HG03354 (cell line): ENCODE measurements around the gene MYBPC3.
"Not testable (repeated sequence)": the region's sequence is repeated elsewhere in the genome, so short reads cannot be mapped to it uniquely, and the experiment has no call there.

Experiments
- ATAC-seq: cut with Tn5 transposase; IDR thresholded peaks from one replicate; pipeline ENCODE4 v1.9.1; 2021; ENCODE audit warnings: mild to moderate bottlenecking; ENCODE audit not compliant: unreplicated experiment, poor library complexity, severe bottlenecking

MYBPC3 gene

GRCh38 chr11:47342036-47342803 is 10.3 kb downstream of the MYBPC3 start:
- ATAC-seq: no peak

- ATAC-seq: no peak
These were observed 11.3 kb downstream of the MYBPC3 start for GRCh38 chr11:47340980-47341775.

- no peak for ATAC-seq
These were observed 12.5 kb downstream of the MYBPC3 start for GRCh38 chr11:47340010-47340409.

- no peak for ATAC-seq
These were observed 13.9 kb downstream of the MYBPC3 start for GRCh38 chr11:47338396-47339241.

- ATAC-seq: no peak
These were observed 15.1 kb downstream of the MYBPC3 start for GRCh38 chr11:47337229-47337924.

- no peak for ATAC-seq
These were observed 15.9 kb downstream of the MYBPC3 start for GRCh38 chr11:47336595-47336994.

- ATAC-seq: no peak
These were observed 16.8 kb downstream of the MYBPC3 start for GRCh38 chr11:47335733-47336132.

GRCh38 chr11:47334699-47335411 is 17.6 kb downstream of the MYBPC3 start:
- not testable (repeated sequence) for ATAC-seq

GRCh38 chr11:47333886-47334443 is 18.5 kb downstream of the MYBPC3 start:
- no peak for ATAC-seq

GRCh38 chr11:47333526-47333845 is 19.0 kb downstream of the MYBPC3 start:
- ATAC-seq: no peak

- ATAC-seq: no peak
These were observed 19.5 kb downstream of the MYBPC3 start for GRCh38 chr11:47332791-47333525.

- no peak for ATAC-seq
These were observed 20.2 kb downstream of the MYBPC3 start for GRCh38 chr11:47332303-47332711.

GRCh38 chr11:47331454-47332302 is 20.8 kb downstream of the MYBPC3 start:
- no peak for ATAC-seq

- no peak for ATAC-seq
These were observed 22.2 kb downstream of the MYBPC3 start for GRCh38 chr11:47329987-47330931.

- ATAC-seq: no peak
These were observed 23.0 kb downstream of the MYBPC3 start for GRCh38 chr11:47329431-47329986.
